ENCODE measurements around the gene KIF9. TPM values are rescaled to one million over a fixed set of nuclear protein-coding genes. Genes with fewer than 3 reads are reported as not detected.
A peak's percentile ranks its signal among the peaks of the same experiment; 100 is the strongest.

Gene KIF9
- total and polyA plus RNA-seq, 10 donors, result 3.8 to 15.8 (median 6.7) TPM

DNA sequence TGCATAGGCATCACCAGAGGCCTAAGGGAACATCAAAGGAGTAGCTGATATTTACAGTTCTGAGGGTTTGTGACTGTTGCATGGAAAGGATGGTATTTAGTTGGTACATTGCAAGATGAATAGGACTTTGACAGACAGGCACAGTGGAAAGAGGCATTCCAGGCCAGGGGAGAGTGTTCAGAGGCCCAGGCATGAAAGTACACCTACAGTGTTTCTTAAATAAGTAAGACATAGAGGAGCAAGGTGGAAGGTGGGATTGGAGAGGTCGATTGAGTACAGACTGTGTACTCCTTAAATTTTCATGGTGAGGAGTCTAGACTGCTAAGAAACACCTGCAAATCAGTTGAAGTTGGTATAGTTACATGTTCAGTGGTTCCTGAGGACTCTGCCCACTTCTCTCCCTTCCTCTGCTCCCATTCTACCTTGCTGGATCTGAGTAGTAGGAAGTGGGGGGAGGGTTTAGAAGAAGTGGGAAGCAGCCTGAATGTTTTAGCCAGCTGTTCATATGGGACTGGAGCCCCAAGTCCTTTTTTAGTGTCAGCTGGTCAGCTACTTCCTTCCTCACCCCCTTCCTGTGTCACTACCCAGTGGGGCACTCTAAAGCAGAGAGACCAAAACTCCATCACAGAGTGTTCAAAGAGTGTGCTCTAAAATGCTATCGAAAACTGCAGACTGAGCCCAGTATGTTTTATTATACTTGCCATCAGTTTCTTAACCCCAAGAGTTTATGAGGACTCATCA, 14.1 kb upstream of the KIF9 start:
- H3K36me3 ChIP-seq, result peaks cover 0 to 48% (median 3%) of the 10 kb centered on the region in 6 donors
- no peaks in the 10 kb centered on the region for H3K27me3 ChIP-seq (replicated peaks in 1 of 7)
- no peaks in the 10 kb centered on the region for H3K9me3 ChIP-seq
- no peak for DNase-seq
- intact Hi-C loops (cut with DNase I; ENCODE audit: low total_unique reads), result no loop called here
- 73 to 79% (median 77%) methylated on average over 2 of the region's 2 CpGs for WGBS, 5 donors
- TF ChIP-seq POLR2AphosphoS5 (IDR thresholded peaks at IDR 0.05) (no peak), POLR2A (IDR thresholded peaks at IDR 0.05) (no peak)
- TF ChIP-seq, protein P1, sequence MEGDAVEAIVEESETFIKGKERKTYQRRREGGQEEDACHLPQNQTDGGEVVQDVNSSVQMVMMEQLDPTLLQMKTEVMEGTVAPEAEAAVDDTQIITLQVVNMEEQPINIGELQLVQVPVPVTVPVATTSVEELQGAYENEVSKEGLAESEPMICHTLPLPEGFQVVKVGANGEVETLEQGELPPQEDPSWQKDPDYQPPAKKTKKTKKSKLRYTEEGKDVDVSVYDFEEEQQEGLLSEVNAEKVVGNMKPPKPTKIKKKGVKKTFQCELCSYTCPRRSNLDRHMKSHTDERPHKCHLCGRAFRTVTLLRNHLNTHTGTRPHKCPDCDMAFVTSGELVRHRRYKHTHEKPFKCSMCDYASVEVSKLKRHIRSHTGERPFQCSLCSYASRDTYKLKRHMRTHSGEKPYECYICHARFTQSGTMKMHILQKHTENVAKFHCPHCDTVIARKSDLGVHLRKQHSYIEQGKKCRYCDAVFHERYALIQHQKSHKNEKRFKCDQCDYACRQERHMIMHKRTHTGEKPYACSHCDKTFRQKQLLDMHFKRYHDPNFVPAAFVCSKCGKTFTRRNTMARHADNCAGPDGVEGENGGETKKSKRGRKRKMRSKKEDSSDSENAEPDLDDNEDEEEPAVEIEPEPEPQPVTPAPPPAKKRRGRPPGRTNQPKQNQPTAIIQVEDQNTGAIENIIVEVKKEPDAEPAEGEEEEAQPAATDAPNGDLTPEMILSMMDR (IDR thresholded peaks at IDR 0.05 in 8 of 11, conservative IDR thresholded peaks at IDR 0.05 in 3 of 11), result no peak
- H3K4me1 ChIP-seq, result peaks cover 3 to 78% (median 33%) of the 10 kb centered on the region in 6 donors
- H3K27ac ChIP-seq, result peak overlapping the region in 4 of 8 donors; percentile 19 to 70 (median 42)
- H3K4me3 ChIP-seq, result peak overlapping the region in 1 of 8 donors; percentile 17

DNA sequence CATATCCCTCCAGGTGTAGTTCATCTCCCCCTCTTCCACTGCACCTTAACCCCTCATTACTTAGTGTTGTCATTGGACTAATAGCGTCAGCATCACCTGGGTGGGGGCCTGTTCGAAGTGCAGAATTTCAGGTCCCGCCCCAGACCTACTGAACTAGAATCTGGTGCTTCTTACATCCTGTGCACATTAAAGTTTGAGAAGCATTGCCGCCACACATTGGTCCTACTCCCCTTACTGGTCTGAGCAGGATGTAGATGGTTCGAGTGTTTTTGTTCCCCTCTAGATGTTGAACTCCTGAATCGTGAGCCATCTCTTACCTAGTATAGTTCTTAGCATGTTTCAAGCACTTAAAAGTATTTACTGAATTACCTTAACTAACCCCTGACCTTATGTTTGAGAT, 13.4 kb upstream of the KIF9 start:
- no peak for DNase-seq
- H3K27me3 ChIP-seq (replicated peaks in 1 of 7), result no peaks in the 10 kb centered on the region
- H3K9me3 ChIP-seq, result no peaks in the 10 kb centered on the region
- H3K27ac ChIP-seq, result peak overlapping the region in 1 of 8 donors; percentile 70
- peaks cover 0 to 43% (median 0%) of the 10 kb centered on the region in 6 donors for H3K36me3 ChIP-seq
- 75 to 94% (median 85%) methylated on average over 6 of the region's 6 CpGs for WGBS, 5 donors
- intact Hi-C loops (cut with DNase I; ENCODE audit: low total_unique reads), result no loop called here
- no peak overlapping the region for H3K4me3 ChIP-seq
- peaks cover 3 to 86% (median 40%) of the 10 kb centered on the region in 6 donors for H3K4me1 ChIP-seq
- TF ChIP-seq POLR2AphosphoS5 (IDR thresholded peaks at IDR 0.05), result no peak
- TF ChIP-seq, protein P1 (IDR thresholded peaks at IDR 0.05 in 8 of 11, conservative IDR thresholded peaks at IDR 0.05 in 3 of 11), result no peak
- no peak for TF ChIP-seq POLR2A (IDR thresholded peaks at IDR 0.05)

DNA sequence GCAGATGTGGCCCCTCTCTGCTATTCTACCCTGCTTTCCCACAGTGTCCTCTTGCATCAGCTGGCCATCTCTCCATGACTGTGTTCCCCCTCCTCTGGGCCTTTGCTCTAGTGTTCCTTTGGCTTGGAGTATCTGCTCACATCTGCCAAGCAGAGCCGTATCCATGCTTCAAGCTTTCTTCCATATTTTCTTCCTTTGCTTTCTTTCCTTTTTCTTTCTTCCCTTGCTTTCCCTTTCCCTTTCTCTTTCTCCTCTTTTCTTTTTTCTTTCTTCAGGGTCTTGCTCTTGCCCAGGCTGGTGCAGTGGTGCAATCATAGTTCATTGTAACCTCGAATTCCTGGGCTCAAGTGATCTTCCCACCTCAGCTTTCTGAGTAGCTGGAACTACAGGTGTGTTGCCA, 12.7 kb upstream of the KIF9 start:
- 86 to 93% (median 90%) methylated on average over 2 of the region's 2 CpGs for WGBS, 5 donors
- intact Hi-C loops (cut with DNase I; ENCODE audit: low total_unique reads), result no loop called here
- H3K4me1 ChIP-seq, result peaks cover 3 to 92% (median 45%) of the 10 kb centered on the region in 6 donors

DNA sequence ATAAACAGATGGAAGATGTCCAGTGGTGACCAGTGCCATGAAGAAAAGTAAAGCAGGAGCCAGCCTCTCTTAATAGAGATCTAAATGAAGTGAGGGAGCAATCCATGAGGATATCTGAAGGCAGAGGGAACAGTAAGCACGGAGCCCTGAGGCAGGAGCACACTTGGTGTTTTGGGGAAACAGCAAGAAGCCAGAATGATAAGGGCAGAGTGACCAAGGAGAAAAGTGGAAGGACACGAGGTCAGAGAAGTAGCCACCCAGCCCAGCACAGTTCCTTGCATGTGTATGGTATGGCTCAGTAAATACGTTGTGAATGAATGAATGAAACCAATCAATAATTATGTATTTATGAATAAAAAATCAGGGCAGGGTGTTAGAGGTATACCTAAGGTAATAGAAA, 11.8 kb upstream of the KIF9 start:
- H3K4me1 ChIP-seq, result peaks cover 3 to 96% (median 54%) of the 10 kb centered on the region in 6 donors
- no peak overlapping the region for H3K4me3 ChIP-seq
- DNase-seq, result no peak
- TF ChIP-seq POLR2A (IDR thresholded peaks at IDR 0.05) (no peak), POLR2AphosphoS5 (IDR thresholded peaks at IDR 0.05) (no peak)
- TF ChIP-seq, protein P1 (IDR thresholded peaks at IDR 0.05 in 8 of 11, conservative IDR thresholded peaks at IDR 0.05 in 3 of 11), result no peak
- no peak overlapping the region for H3K27ac ChIP-seq
- WGBS, 5 donors, result 70 to 93% (median 84%) methylated on average over 3 of the region's 3 CpGs
- H3K9me3 ChIP-seq, result no peaks in the 10 kb centered on the region
- H3K36me3 ChIP-seq, result peaks cover 0 to 52% (median 2%) of the 10 kb centered on the region in 6 donors
- H3K27me3 ChIP-seq (replicated peaks in 1 of 7), result no peaks in the 10 kb centered on the region
- intact Hi-C loops (cut with DNase I; ENCODE audit: low total_unique reads), result no loop called here

More for the DNA sequence above, 12.7 kb upstream of the KIF9 start:
- Histone ChIP-seq H3K9me3 (no peaks in the 10 kb centered on the region), H3K4me3 (no peak overlapping the region), H3K27me3 (replicated peaks in 1 of 7) (no peaks in the 10 kb centered on the region), H3K36me3 (peaks cover 0 to 43% (median 2%) of the 10 kb centered on the region in 6 donors), H3K27ac (no peak overlapping the region)
- DNase-seq, result no peak
- TF ChIP-seq POLR2A (IDR thresholded peaks at IDR 0.05) (no peak), POLR2AphosphoS5 (IDR thresholded peaks at IDR 0.05) (no peak)
- TF ChIP-seq, protein P1 (IDR thresholded peaks at IDR 0.05 in 8 of 11, conservative IDR thresholded peaks at IDR 0.05 in 3 of 11), result no peak
